Liver (tissue), 9 donors: ENCODE measurements around the gene C4orf54. TPM values are rescaled to one million over a fixed set of nuclear protein-coding genes. Genes with fewer than 3 reads are reported as not detected.

Experiments used
- DNase-seq: peaks from one replicate; pipeline ENCODE4 v3.0.0-alpha.2; 2017; ENCODE audit warnings: low spot score
- H3K27ac ChIP-seq, 2 donors: one replicate each; pipeline ENCODE4 v1.7.0; 2013; ENCODE audit warnings: inconsistent platforms in 2 of 2, low read length in 2 of 2, control low read depth in 1 of 2, low read depth in 1 of 2, mild to moderate bottlenecking in 1 of 2
- H3K27me3 ChIP-seq, 4 donors: one replicate each; pipeline versions ENCODE4 v1.6.1 to v1.7.0; 2013; ENCODE audit warnings: low read length in 3 of 4, inconsistent platforms in 1 of 4, mild to moderate bottlenecking in 1 of 4, moderate library complexity in 1 of 4; ENCODE audit not compliant: control insufficient read depth in 4 of 4, insufficient read depth in 4 of 4
- H3K36me3 ChIP-seq, 4 donors: one replicate each; pipeline versions ENCODE4 v1.6.1 to v1.7.0; 2013; ENCODE audit warnings: low read length in 3 of 4, mild to moderate bottlenecking in 3 of 4, low read depth in 1 of 4, moderate library complexity in 1 of 4; ENCODE audit not compliant: control insufficient read depth in 4 of 4, insufficient read depth in 3 of 4
- H3K4me1 ChIP-seq, 4 donors: one replicate each; pipeline versions ENCODE4 v1.6.1 to v1.7.0; 2013; ENCODE audit warnings: low read length in 3 of 4, mild to moderate bottlenecking in 3 of 4, moderate library complexity in 1 of 4; ENCODE audit not compliant: control insufficient read depth in 4 of 4, insufficient read depth in 4 of 4
- H3K4me3 ChIP-seq, 3 donors: one replicate each; pipeline versions ENCODE4 v1.6.1 to v1.7.0; 2013; ENCODE audit warnings: low read length in 3 of 3, control low read depth in 1 of 3, low read depth in 1 of 3, mild to moderate bottlenecking in 1 of 3
- H3K9ac ChIP-seq, 2 donors: one replicate each; pipeline ENCODE4 v1.7.0; 2013; ENCODE audit warnings: low read length in 2 of 2, mild to moderate bottlenecking in 2 of 2, moderate library complexity in 2 of 2, control low read depth in 1 of 2, low read depth in 1 of 2
- H3K9me3 ChIP-seq, 4 donors: one replicate each; pipeline versions ENCODE4 v1.6.1 to v1.7.0; 2013; ENCODE audit warnings: low read length in 3 of 4; ENCODE audit not compliant: control insufficient read depth in 4 of 4
- CTCF ChIP-seq: fragments of 150-350 bp; IDR thresholded peaks from 2 replicates; pipeline ENCODE4 v1.5.1; 2017; ENCODE audit warnings: improper control_type of control experiment, low read depth, low read length; ENCODE audit not compliant: missing input control
- EGR1 ChIP-seq, 2 donors: IDR thresholded peaks; 2 replicates each; pipeline ENCODE4 v1.6.1; 2016 to 2018; ENCODE audit warnings: antibody characterized with exemption in 2 of 2, low read depth in 2 of 2
- FOXA1 ChIP-seq: IDR thresholded peaks from 2 replicates; pipeline ENCODE4 v1.6.1; 2016; ENCODE audit warnings: antibody characterized with exemption
- GABPA ChIP-seq, 2 donors: IDR thresholded peaks in 1 of 2; conservative IDR thresholded peaks in 1 of 2; 2 replicates each; pipeline ENCODE4 v1.6.1; 2016; ENCODE audit warnings: antibody characterized with exemption in 2 of 2, mild to moderate bottlenecking in 1 of 2, moderate library complexity in 1 of 2
- HNF4A ChIP-seq, 2 donors: conservative IDR thresholded peaks; 2 replicates each; pipeline ENCODE4 v1.6.1; 2016; ENCODE audit warnings: antibody characterized with exemption in 2 of 2, mild to moderate bottlenecking in 2 of 2
- HNF4G ChIP-seq: IDR thresholded peaks from 2 replicates; pipeline ENCODE4 v1.6.1; 2016; ENCODE audit warnings: antibody characterized with exemption
- JUND ChIP-seq, 2 donors: IDR thresholded peaks; 2 replicates each; pipeline ENCODE4 v1.6.1; 2016; ENCODE audit warnings: antibody characterized with exemption in 2 of 2
- REST ChIP-seq: IDR thresholded peaks from 2 replicates; pipeline ENCODE4 v1.6.1; 2016; ENCODE audit warnings: antibody characterized with exemption, mild to moderate bottlenecking
- YY1 ChIP-seq: IDR thresholded peaks from 2 replicates; pipeline ENCODE4 v1.6.1; 2016; ENCODE audit warnings: antibody characterized with exemption, mild to moderate bottlenecking
- ZBTB33 ChIP-seq: IDR thresholded peaks from 2 replicates; pipeline ENCODE4 v1.6.1; 2016; ENCODE audit warnings: antibody characterized with exemption
- polyA plus RNA-seq, 2 donors: library from polyadenylated mRNA; stranded (reverse) in 1 of 2; unstranded in 1 of 2; fragments of 200-250 nt in 1 of 2; fragments of >200 nt in 1 of 2; fragmentation: Nextera tagmentation in 1 of 2; extraction: Ambion mirVana in 1 of 2; gene quantifications; one replicate each; pipeline versions ENCODE4 v1.2.1 to v1.2.3, GENCODE V29; 2013 to 2015
- total RNA-seq, 2 donors: library from RNA; depleted of rRNA; stranded (reverse); fragments of >200 nt; gene quantifications; one replicate each; pipeline ENCODE4 v1.2.3, GENCODE V29; 2014
- donor health status: healthy.
- donor health status: healthy.
- donor health status: healthy.
- donor health status: healthy.
- donor health status: healthy.

The C4orf54 gene
- total and polyA plus RNA-seq, 4 donors: under 0.01 TPM; not detected in 3

- TF ChIP-seq ZBTB33: no peak
- TF ChIP-seq GABPA (IDR thresholded peaks at IDR 0.05 in 1 of 2, conservative IDR thresholded peaks at IDR 0.05 in 1 of 2): no peak
- TF ChIP-seq JUND (IDR thresholded peaks at IDR 0.05): no peak
- no peak for TF ChIP-seq CTCF
Measured at GRCh38 chr4:99693140-99693539, 35.5 kb upstream of the C4orf54 start (continued).

GRCh38 chr4:99690990-99691389, 33.4 kb upstream of the C4orf54 start:
- no peak overlapping the region for H3K4me3 ChIP-seq
- no peaks in the 10 kb centered on the region for H3K4me1 ChIP-seq
- H3K27ac ChIP-seq: no peak overlapping the region
- H3K9ac ChIP-seq: no peak overlapping the region
- TF ChIP-seq ZBTB33 (no peak), REST (no peak), CTCF (no peak), YY1 (no peak), FOXA1 (no peak), EGR1 (IDR thresholded peaks at IDR 0.05; ENCODE audit: low read depth in 2 of 2) (no peak), GABPA (IDR thresholded peaks at IDR 0.05 in 1 of 2, conservative IDR thresholded peaks at IDR 0.05 in 1 of 2) (no peak), HNF4G (no peak), HNF4A (conservative IDR thresholded peaks at IDR 0.05) (no peak)
- no peaks in the 10 kb centered on the region for H3K36me3 ChIP-seq
- H3K27me3 ChIP-seq: no peaks in the 10 kb centered on the region
- DNase-seq: no peak
- peaks cover 0 to 3% (median 0%) of the 10 kb centered on the region in 4 donors for H3K9me3 ChIP-seq
